WTC11 (cell line): ENCODE results near the gene ACTL8. TPM values are rescaled to one million over a fixed set of nuclear protein-coding genes. Genes with fewer than 3 reads are reported as not detected.
A peak's percentile ranks its signal among the peaks of the same experiment; 100 is the strongest.

Experiments
- AR ChIP-seq: fragments of 250-450 bp; sonication (Bioruptor Pico); IDR thresholded peaks from 2 replicates; pipeline ENCODE4 v1.9.0; 2021; ENCODE audit warnings: mild to moderate bottlenecking
- ATF3 ChIP-seq: sonication (generic); formaldehyde crosslinking; conservative IDR thresholded peaks from 2 replicates; pipeline ENCODE4 v1.8.1; 2022; ENCODE audit warnings: mild to moderate bottlenecking, missing genetic modification reagents
- CTCF ChIP-seq: fragments of 200-600 bp; IDR thresholded peaks from 2 replicates; pipeline ENCODE4 v1.8.0; 2022; ENCODE audit warnings: antibody characterized with exemption
- E2F5 ChIP-seq: sonication (generic); formaldehyde crosslinking; IDR thresholded peaks from 2 replicates; pipeline ENCODE4 v1.8.1; 2022; ENCODE audit warnings: mild to moderate bottlenecking, moderate library complexity, missing genetic modification reagents
- ESRRA ChIP-seq: sonication (generic); formaldehyde crosslinking; IDR thresholded peaks from 2 replicates; pipeline ENCODE4 v1.8.1; 2022; ENCODE audit warnings: mild to moderate bottlenecking, missing genetic modification reagents, borderline replicate concordance
- FOXJ3 ChIP-seq: sonication (generic); formaldehyde crosslinking; IDR thresholded peaks from 2 replicates; pipeline ENCODE4 v1.9.0; 2021; ENCODE audit warnings: missing genetic modification reagents, mild to moderate bottlenecking, borderline replicate concordance
- FOXP4 ChIP-seq: sonication (generic); formaldehyde crosslinking; IDR thresholded peaks from 2 replicates; pipeline ENCODE4 v1.8.0; 2022; ENCODE audit warnings: mild to moderate bottlenecking, missing genetic modification reagents
- HMGA2 ChIP-seq: fragments of 250-450 bp; sonication (Bioruptor Pico); IDR thresholded peaks from 2 replicates; pipeline ENCODE4 v1.4.0; 2021; ENCODE audit warnings: mild to moderate bottlenecking, moderate library complexity
- IRF1 ChIP-seq: sonication (generic); formaldehyde crosslinking; IDR thresholded peaks from 2 replicates; pipeline ENCODE4 v1.8.0; 2023; ENCODE audit warnings: missing genetic modification reagents
- IRF2 ChIP-seq: sonication (generic); formaldehyde crosslinking; IDR thresholded peaks from 2 replicates; pipeline ENCODE4 v1.8.0; 2022; ENCODE audit warnings: low read depth, missing genetic modification reagents, borderline replicate concordance
- JUN ChIP-seq: sonication (generic); formaldehyde crosslinking; IDR thresholded peaks from 2 replicates; pipeline ENCODE4 v1.8.0; 2023; ENCODE audit warnings: mild to moderate bottlenecking, missing genetic modification reagents
- KAT7 ChIP-seq: sonication (generic); formaldehyde crosslinking; IDR thresholded peaks from 2 replicates; pipeline ENCODE4 v1.8.1; 2023; ENCODE audit warnings: missing genetic modification reagents, mild to moderate bottlenecking, borderline replicate concordance
- MXD4 ChIP-seq: fragments of 250-450 bp; sonication (Bioruptor Pico); IDR thresholded peaks from 2 replicates; pipeline ENCODE4 v1.8.0; 2021; ENCODE audit warnings: mild to moderate bottlenecking, moderate library complexity, borderline replicate concordance
- NR2C2 ChIP-seq: sonication (generic); formaldehyde crosslinking; IDR thresholded peaks from 2 replicates; pipeline ENCODE4 v1.8.0; 2022; ENCODE audit warnings: mild to moderate bottlenecking, missing genetic modification reagents
- NR3C1 ChIP-seq: sonication (generic); formaldehyde crosslinking; conservative IDR thresholded peaks from 2 replicates; pipeline ENCODE4 v1.8.1; 2023; ENCODE audit warnings: low read depth, mild to moderate bottlenecking, missing genetic modification reagents
- PRRX2 ChIP-seq: fragments of 250-450 bp; sonication (Bioruptor Pico); IDR thresholded peaks from 2 replicates; pipeline ENCODE4 v1.8.0; 2021; ENCODE audit warnings: mild to moderate bottlenecking
- RORB ChIP-seq: fragments of 250-450 bp; sonication (Bioruptor Pico); IDR thresholded peaks from 2 replicates; pipeline ENCODE4 v1.9.0; 2021; ENCODE audit warnings: mild to moderate bottlenecking
- SOX15 ChIP-seq: fragments of 250-450 bp; sonication (Bioruptor Pico); IDR thresholded peaks from 2 replicates; pipeline ENCODE4 v1.9.0; 2021; ENCODE audit warnings: mild to moderate bottlenecking
- SP1 ChIP-seq: sonication (generic); formaldehyde crosslinking; conservative IDR thresholded peaks from 2 replicates; pipeline ENCODE4 v1.8.1; 2022; ENCODE audit warnings: missing genetic modification reagents
- TCF7 ChIP-seq: sonication (generic); formaldehyde crosslinking; IDR thresholded peaks from 2 replicates; pipeline ENCODE4 v1.8.0; 2022; ENCODE audit warnings: mild to moderate bottlenecking, low read depth, missing genetic modification reagents, moderate library complexity
- TEAD1 ChIP-seq: sonication (generic); formaldehyde crosslinking; IDR thresholded peaks from 2 replicates; pipeline ENCODE4 v1.8.0; 2022; ENCODE audit warnings: mild to moderate bottlenecking, missing genetic modification reagents
- ZBTB21 ChIP-seq: sonication (generic); formaldehyde crosslinking; IDR thresholded peaks from 2 replicates; pipeline ENCODE4 v1.8.1; 2023; ENCODE audit warnings: mild to moderate bottlenecking, missing genetic modification reagents, borderline replicate concordance
- ZNF121 ChIP-seq: sonication (generic); formaldehyde crosslinking; IDR thresholded peaks from 2 replicates; pipeline ENCODE4 v1.8.0; 2023; ENCODE audit warnings: missing genetic modification reagents
- ZNF423 ChIP-seq: fragments of 250-450 bp; sonication (Bioruptor Pico); IDR thresholded peaks from 2 replicates; pipeline ENCODE4 v2.1.2; 2022; ENCODE audit warnings: mild to moderate bottlenecking, moderate library complexity
- ZNF671 ChIP-seq: fragments of 250-450 bp; sonication (Bioruptor Pico); IDR thresholded peaks from 2 replicates; pipeline ENCODE4 v1.8.0; 2021; ENCODE audit warnings: mild to moderate bottlenecking
- total RNA-seq: library from RNA; stranded (reverse); gene quantifications from 3 replicates; pipeline ENCODE4 v1.2.3, GENCODE V29; 2021
- TF ChIP-seq, protein P1 (sequence below): sonication (generic); formaldehyde crosslinking; IDR thresholded peaks from 2 replicates; pipeline ENCODE4 v1.8.1; 2022; ENCODE audit warnings: mild to moderate bottlenecking, missing genetic modification reagents, moderate library complexity, borderline replicate concordance
- TF ChIP-seq, protein P2 (sequence below): sonication (generic); formaldehyde crosslinking; IDR thresholded peaks from 2 replicates; pipeline ENCODE4 v1.8.1; 2022; ENCODE audit warnings: low read depth, missing genetic modification reagents, borderline replicate concordance
- TF ChIP-seq, protein P3 (sequence below): sonication (generic); formaldehyde crosslinking; IDR thresholded peaks from 2 replicates; pipeline ENCODE4 v1.8.0; 2022; ENCODE audit warnings: mild to moderate bottlenecking, missing genetic modification reagents
- TF ChIP-seq, protein P4 (sequence below): sonication (generic); formaldehyde crosslinking; IDR thresholded peaks from 2 replicates; pipeline ENCODE4 v1.8.1; 2023; ENCODE audit warnings: mild to moderate bottlenecking, missing genetic modification reagents, moderate library complexity

Gene ACTL8
- total RNA-seq, 1 experiment from 2014 or later, result 1.6 TPM

DNA sequence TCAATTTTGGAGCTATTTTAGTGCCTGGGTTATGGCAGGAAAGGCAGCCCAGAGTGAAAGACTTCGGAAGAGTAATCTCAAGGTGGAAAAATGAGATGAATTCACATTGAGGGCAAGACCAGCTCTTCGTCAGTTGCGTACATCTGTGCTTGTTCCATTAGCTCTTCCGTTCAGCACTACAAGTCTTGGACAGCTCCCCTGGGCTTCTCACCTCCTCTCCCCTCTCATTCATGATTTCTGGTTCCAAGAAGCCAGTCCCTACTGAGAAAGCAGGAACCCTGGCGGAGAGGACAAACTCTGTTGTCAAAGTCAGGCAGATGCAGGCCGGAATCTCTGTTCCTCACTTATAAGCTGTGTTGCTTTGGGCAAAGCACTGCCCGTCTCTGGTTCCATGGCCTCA lies 76.5 kb downstream of the ACTL8 start (continued):
- TF ChIP-seq, protein P1, sequence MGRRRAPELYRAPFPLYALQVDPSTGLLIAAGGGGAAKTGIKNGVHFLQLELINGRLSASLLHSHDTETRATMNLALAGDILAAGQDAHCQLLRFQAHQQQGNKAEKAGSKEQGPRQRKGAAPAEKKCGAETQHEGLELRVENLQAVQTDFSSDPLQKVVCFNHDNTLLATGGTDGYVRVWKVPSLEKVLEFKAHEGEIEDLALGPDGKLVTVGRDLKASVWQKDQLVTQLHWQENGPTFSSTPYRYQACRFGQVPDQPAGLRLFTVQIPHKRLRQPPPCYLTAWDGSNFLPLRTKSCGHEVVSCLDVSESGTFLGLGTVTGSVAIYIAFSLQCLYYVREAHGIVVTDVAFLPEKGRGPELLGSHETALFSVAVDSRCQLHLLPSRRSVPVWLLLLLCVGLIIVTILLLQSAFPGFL (CRISPR knock-in tag), result peak; percentile 84; the same call in 1 of the 2 replicates
- TF ChIP-seq PRRX2 (CRISPR knock-in tag) (no peak), NR3C1 (CRISPR knock-in tag) (no peak), ATF3 (CRISPR knock-in tag) (no peak), SOX15 (CRISPR knock-in tag) (no peak), FOXP4 (peak; percentile 63; the same call in 1 of the 2 replicates), FOXJ3 (CRISPR knock-in tag) (no peak), CTCF (no peak), IRF1 (CRISPR knock-in tag) (peak; percentile 80; the same call in 1 of the 2 replicates), RORB (no peak), ZNF121 (CRISPR knock-in tag) (no peak), ZNF671 (CRISPR knock-in tag) (no peak), ZBTB21 (CRISPR knock-in tag) (no peak), JUN (CRISPR knock-in tag) (no peak), SP1 (CRISPR knock-in tag) (no peak), ZNF423 (CRISPR knock-in tag) (no peak), E2F5 (CRISPR knock-in tag) (0 out of 2 replicates have a peak, but pooled peaks have one; percentile 35), IRF2 (no peak), HMGA2 (CRISPR knock-in tag) (no peak), TEAD1 (peak; percentile 29; the same call in 1 of the 2 replicates), ESRRA (CRISPR knock-in tag) (0 out of 2 replicates have a peak, but pooled peaks have one; percentile 50), KAT7 (CRISPR knock-in tag) (no peak), AR (CRISPR knock-in tag) (no peak), TCF7 (CRISPR knock-in tag) (no peak), MXD4 (CRISPR knock-in tag) (no peak), NR2C2 (CRISPR knock-in tag) (no peak)
- TF ChIP-seq, protein P2, sequence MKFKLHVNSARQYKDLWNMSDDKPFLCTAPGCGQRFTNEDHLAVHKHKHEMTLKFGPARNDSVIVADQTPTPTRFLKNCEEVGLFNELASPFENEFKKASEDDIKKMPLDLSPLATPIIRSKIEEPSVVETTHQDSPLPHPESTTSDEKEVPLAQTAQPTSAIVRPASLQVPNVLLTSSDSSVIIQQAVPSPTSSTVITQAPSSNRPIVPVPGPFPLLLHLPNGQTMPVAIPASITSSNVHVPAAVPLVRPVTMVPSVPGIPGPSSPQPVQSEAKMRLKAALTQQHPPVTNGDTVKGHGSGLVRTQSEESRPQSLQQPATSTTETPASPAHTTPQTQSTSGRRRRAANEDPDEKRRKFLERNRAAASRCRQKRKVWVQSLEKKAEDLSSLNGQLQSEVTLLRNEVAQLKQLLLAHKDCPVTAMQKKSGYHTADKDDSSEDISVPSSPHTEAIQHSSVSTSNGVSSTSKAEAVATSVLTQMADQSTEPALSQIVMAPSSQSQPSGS, result no peak
- TF ChIP-seq, protein P3, sequence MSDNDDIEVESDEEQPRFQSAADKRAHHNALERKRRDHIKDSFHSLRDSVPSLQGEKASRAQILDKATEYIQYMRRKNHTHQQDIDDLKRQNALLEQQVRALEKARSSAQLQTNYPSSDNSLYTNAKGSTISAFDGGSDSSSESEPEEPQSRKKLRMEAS (CRISPR knock-in tag), result no peak
- TF ChIP-seq, protein P4, sequence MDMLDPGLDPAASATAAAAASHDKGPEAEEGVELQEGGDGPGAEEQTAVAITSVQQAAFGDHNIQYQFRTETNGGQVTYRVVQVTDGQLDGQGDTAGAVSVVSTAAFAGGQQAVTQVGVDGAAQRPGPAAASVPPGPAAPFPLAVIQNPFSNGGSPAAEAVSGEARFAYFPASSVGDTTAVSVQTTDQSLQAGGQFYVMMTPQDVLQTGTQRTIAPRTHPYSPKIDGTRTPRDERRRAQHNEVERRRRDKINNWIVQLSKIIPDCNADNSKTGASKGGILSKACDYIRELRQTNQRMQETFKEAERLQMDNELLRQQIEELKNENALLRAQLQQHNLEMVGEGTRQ (CRISPR knock-in tag), result no peak
